NCI-H2227 (cell line): ENCODE data around the gene GTF3C5.
"Not testable (repeated sequence)": the region's sequence is repeated elsewhere in the genome, so short reads cannot be mapped to it uniquely, and the experiment has no call there.

Experiments used
- DNase-seq: peaks from one replicate; lab custom pipeline; 2025; ENCODE audit not compliant: unreplicated experiment; lab: John Stamatoyannopoulos, UW

Gene GTF3C5

GRCh38 chr9:133088146-133088750 lies 57.5 kb downstream of the GTF3C5 start:
- DNase-seq, result no peak

GRCh38 chr9:133088756-133089155 lies 58.0 kb downstream of the GTF3C5 start:
- no peak for DNase-seq

- no peak for DNase-seq
These were observed 58.5 kb downstream of the GTF3C5 start for GRCh38 chr9:133089271-133089671.

GRCh38 chr9:133090187-133090586 lies 59.4 kb downstream of the GTF3C5 start:
- no peak for DNase-seq

- no peak for DNase-seq
These were observed 60.1 kb downstream of the GTF3C5 start for GRCh38 chr9:133090752-133091385.

- DNase-seq, result not testable (repeated sequence)
These were observed 63.6 kb downstream of the GTF3C5 start for GRCh38 chr9:133094351-133094750.

GRCh38 chr9:133094842-133095393 lies 64.1 kb downstream of the GTF3C5 start:
- DNase-seq, result no peak

GRCh38 chr9:133098104-133098754 lies 67.4 kb downstream of the GTF3C5 start:
- DNase-seq, result no peak

GRCh38 chr9:133098871-133099270 lies 68.1 kb downstream of the GTF3C5 start:
- no peak for DNase-seq

- DNase-seq, result no peak
These were observed 69.1 kb downstream of the GTF3C5 start for GRCh38 chr9:133099726-133100505.

GRCh38 chr9:133100506-133101355 lies 69.9 kb downstream of the GTF3C5 start:
- no peak for DNase-seq

- DNase-seq, result no peak
These were observed 70.8 kb downstream of the GTF3C5 start for GRCh38 chr9:133101356-133102189.

GRCh38 chr9:133102190-133103021 lies 71.6 kb downstream of the GTF3C5 start:
- DNase-seq, result no peak

- DNase-seq, result peak; percentile 17
These were observed 72.6 kb downstream of the GTF3C5 start for GRCh38 chr9:133103183-133103986.

GRCh38 chr9:133103987-133104505 lies 73.2 kb downstream of the GTF3C5 start:
- DNase-seq, result no peak

- DNase-seq, result no peak
These were observed 74.1 kb downstream of the GTF3C5 start for GRCh38 chr9:133104718-133105460.

GRCh38 chr9:133105461-133105770 lies 74.6 kb downstream of the GTF3C5 start:
- no peak for DNase-seq
